Endothelial cell of umbilical vein (primary cell): Measurements from ENCODE around the gene PLEKHG4B. TPM values are rescaled to one million over a fixed set of nuclear protein-coding genes. Genes with fewer than 3 reads are reported as not detected.

Source experiments
- BruUV-seq: library from RNA; stranded (reverse); fragments of 400-500 nt; replicated peaks from 2 replicates; lab custom pipeline; 2021; lab: Mats Ljungman, UMichigan
- CTCF ChIA-PET: fragments of 300-600, 350-600 bp; sonication (Branson Sonifier 250); formaldehyde crosslinking; loops from one replicate; lab custom pipeline; 2021; ENCODE audit warnings: antibody characterized with exemption, inconsistent platforms; lab: Charles Lee
- POLR2A ChIA-PET: fragments of 300-600, 350-600 bp; sonication (Branson Sonifier 250); formaldehyde crosslinking; loops from one replicate; lab custom pipeline; 2021; ENCODE audit warnings: antibody characterized with exemption, inconsistent platforms; lab: Charles Lee
- DNase-seq: peaks from one replicate; pipeline ENCODE4 v3.0.0-alpha.2; 2011; ENCODE audit warnings: low read depth, low spot score
- FAIRE-seq: peaks from 2 replicates; lab custom pipeline; 2011; peaks lifted over from hg19 to GRCh38; lab: Jason Lieb, UNC
- H2AFZ ChIP-seq: 2 replicates; pipeline ENCODE4 v1.6.0; 2012; ENCODE audit warnings: low read depth, low read length, control low read depth, inconsistent platforms
- H3K27ac ChIP-seq: 2 replicates; pipeline ENCODE4 v1.5.1; 2011; ENCODE audit warnings: low read depth, mild to moderate bottlenecking, control low read depth, low read length, moderate library complexity; ENCODE audit not compliant: insufficient read depth
- H3K27me3 ChIP-seq, 2 experiments: 2 replicates each; pipeline versions ENCODE4 v1.6.0 to v1.6.1; 2011; ENCODE audit warnings: low read length in 2 of 2, mixed read lengths in 1 of 2; ENCODE audit not compliant: control insufficient read depth in 2 of 2, insufficient read depth in 2 of 2
- H3K36me3 ChIP-seq, 2 experiments: 2 replicates in 1 of 2; 3 replicates in 1 of 2; pipeline ENCODE4 v1.5.1; 2011; ENCODE audit warnings: low read length in 2 of 2, mild to moderate bottlenecking in 1 of 2, moderate library complexity in 1 of 2; ENCODE audit not compliant: control insufficient read depth in 2 of 2, insufficient read depth in 2 of 2; ENCODE audit errors: extremely low read depth in 1 of 2
- H3K4me1 ChIP-seq: 3 replicates; pipeline ENCODE4 v1.5.1; 2011; ENCODE audit warnings: mild to moderate bottlenecking, low read length; ENCODE audit not compliant: control insufficient read depth, insufficient read depth; ENCODE audit errors: extremely low read depth
- H3K4me2 ChIP-seq: 2 replicates; pipeline ENCODE4 v1.6.1; 2011; ENCODE audit warnings: low read length, control low read depth, mixed read lengths; ENCODE audit not compliant: insufficient read depth
- H3K4me3 ChIP-seq, 3 experiments: fragments of 200-600 bp in 1 of 3; sonication (generic), shearing (Covaris generic) in 1 of 3; replicated peaks in 1 of 3; 2 replicates each; pipeline ENCODE4 v1.5.1; 2011 to 2016; ENCODE audit warnings: control low read depth in 3 of 3, low read length in 3 of 3, mild to moderate bottlenecking in 2 of 3, inconsistent platforms in 1 of 3, low read depth in 1 of 3, moderate library complexity in 1 of 3; ENCODE audit not compliant: insufficient read depth in 1 of 3
- H3K79me2 ChIP-seq: 2 replicates; pipeline ENCODE4 v1.6.0; 2012; ENCODE audit warnings: low read length, inconsistent platforms; ENCODE audit not compliant: control insufficient read depth, insufficient read depth
- H3K9ac ChIP-seq: replicated peaks from 2 replicates; pipeline ENCODE3; 2011; ENCODE audit warnings: low read length, control low read depth; ENCODE audit not compliant: insufficient read depth; ENCODE audit errors: extremely low read depth
- H3K9me1 ChIP-seq: replicated peaks from 3 replicates; pipeline ENCODE4 v1.6.0; 2011; ENCODE audit warnings: mild to moderate bottlenecking, low read length; ENCODE audit not compliant: control insufficient read depth, insufficient read depth; ENCODE audit errors: extremely low read depth
- H3K9me3 ChIP-seq: replicated peaks from 2 replicates; pipeline ENCODE4 v1.5.1; 2012; ENCODE audit warnings: low read length, inconsistent platforms; ENCODE audit not compliant: control insufficient read depth, insufficient read depth
- H4K20me1 ChIP-seq: replicated peaks from 2 replicates; pipeline ENCODE3; 2011; ENCODE audit warnings: mild to moderate bottlenecking, low read length; ENCODE audit not compliant: control insufficient read depth, insufficient read depth; ENCODE audit errors: extremely low read depth
- FOS ChIP-seq: IDR thresholded peaks from 2 replicates; pipeline ENCODE4 v1.6.1; 2011; ENCODE audit warnings: mild to moderate bottlenecking, low read length, moderate library complexity, borderline replicate concordance; ENCODE audit not compliant: insufficient read depth
- JUN ChIP-seq: IDR thresholded peaks from 2 replicates; pipeline ENCODE4 v1.6.1; 2011; ENCODE audit warnings: borderline replicate concordance, low read depth; ENCODE audit not compliant: insufficient read length, insufficient read depth
- POLR2A ChIP-seq: IDR thresholded peaks from 2 replicates; pipeline ENCODE4 v1.6.1; 2012; ENCODE audit warnings: low read depth, mild to moderate bottlenecking, control low read depth, low read length
- POLR2AphosphoS5 ChIP-seq: IDR thresholded peaks from 2 replicates; pipeline ENCODE4 v1.6.1; 2012; ENCODE audit warnings: low read depth, mild to moderate bottlenecking, control low read depth, low read length, moderate library complexity; ENCODE audit not compliant: insufficient read depth
- dilution Hi-C: fragments of 300-500 bp; cut with MboI; formaldehyde crosslinking; loops from one replicate; pipeline ENCODE4 v1.15.0; 2019; ENCODE audit warnings: low sequenced_read_pairs; ENCODE audit not compliant: extremely low pct_ligation_motif_present
- intact Hi-C: fragments of 100-400 bp; cut with micrococcal nuclease; formaldehyde crosslinking; loops from one replicate; pipeline ENCODE4 v1.10.0; 2022
- polyA plus RNA-seq, 4 experiments: library from polyadenylated mRNA; depleted of rRNA in 3 of 4; stranded (reverse) in 3 of 4; unstranded in 1 of 4; fragments of >200 nt; gene quantifications; 2 replicates each; pipeline versions ENCODE4 v1.2.1 to v1.2.3, GENCODE V29; 2011 to 2012; ENCODE audit warnings: missing spikeins in 1 of 4
- total RNA-seq: library from RNA; stranded (reverse); gene quantifications from 2 replicates; pipeline ENCODE4 v1.2.3, GENCODE V29; 2021

PLEKHG4B gene
- total and polyA plus RNA-seq, 2 donors (not counting 3 experiments of a cell fraction or from before 2014, with no cell fraction given) = not detected

- Histone ChIP-seq H3K27ac (no peak overlapping the region), H3K9me3 (no peaks in the 10 kb centered on the region), H3K9ac (no peak overlapping the region), H3K4me1 (no peaks in the 10 kb centered on the region), H3K4me2 (no peak overlapping the region), H3K4me3 (no peak overlapping the region), H2AFZ (no peak overlapping the region), H3K36me3 (no peaks in the 10 kb centered on the region), H3K79me2 (no peaks in the 10 kb centered on the region), H3K9me1 (no peaks in the 10 kb centered on the region), H4K20me1 (no peaks in the 10 kb centered on the region), H3K27me3 (peaks cover 3 to 8% of the 10 kb centered on the region in 2 experiments)
- ChIA-PET CTCF (interaction anchor here (1.2 to 2.4 kb wide), 7 partner anchors 9 to 257 kb away, joined by 3 to 17 read pairs (median 6); partner anchors contain the start of gene AHRR), POLR2A (interaction anchor here (2.0 kb wide), 1 partner anchor 28 kb away, joined by 4 read pairs; the partner anchor contains the start of genes CCDC127 and SDHA)
- FAIRE-seq (no peak), DNase-seq (no peak)
- intact Hi-C loops = loop anchor here (2.0 to 5.0 kb wide), 2 partner anchors 133 to 241 kb away; partner anchors contain the start of gene AHRR
- no peak for TF ChIP-seq POLR2A
- BruUV-seq = no TSS peak
- dilution Hi-C loops = no loop called here
Measured at GRCh38 chr5:189486-189885, 97.5 kb downstream of the PLEKHG4B start.

- POLR2A ChIA-PET = no interaction called here
- no peak overlapping the region for H3K9ac ChIP-seq
- no peaks in the 10 kb centered on the region for H3K79me2 ChIP-seq
- peaks cover 3 to 8% of the 10 kb centered on the region in 2 experiments for H3K27me3 ChIP-seq
- CTCF ChIA-PET = interaction anchor here (1.2 kb wide), 1 partner anchor 17 kb away, joined by 3 read pairs; no protein-coding TSS in a partner anchor
- BruUV-seq = no TSS peak
- no peaks in the 10 kb centered on the region for H3K36me3 ChIP-seq
- H4K20me1 ChIP-seq = no peaks in the 10 kb centered on the region
- FAIRE-seq = no peak
- no peaks in the 10 kb centered on the region for H3K9me1 ChIP-seq
- no peak overlapping the region for H2AFZ ChIP-seq
- TF ChIP-seq FOS (no peak), POLR2AphosphoS5 (no peak), POLR2A (no peak), JUN (no peak)
- no peak overlapping the region for H3K27ac ChIP-seq
- H3K4me1 ChIP-seq = no peaks in the 10 kb centered on the region
- H3K4me3 ChIP-seq = no peak overlapping the region
- no peak overlapping the region for H3K4me2 ChIP-seq
- dilution Hi-C loops = no loop called here
- no peaks in the 10 kb centered on the region for H3K9me3 ChIP-seq
- DNase-seq = no peak
- intact Hi-C loops = loop anchor here (2.0 to 5.0 kb wide), 2 partner anchors 132 to 241 kb away; partner anchors contain the start of gene AHRR
Measured at GRCh38 chr5:189976-190365, 98.0 kb downstream of the PLEKHG4B start.
